HG02943 (cell line): ENCODE data around the gene FARSB.
A peak's percentile ranks its signal among the peaks of the same experiment; 100 is the strongest.
"Not testable (repeated sequence)": the region's sequence is repeated elsewhere in the genome, so short reads cannot be mapped to it uniquely, and the experiment has no call there.

ENCODE experiments used
- ATAC-seq: cut with Tn5 transposase; IDR thresholded peaks from one replicate; pipeline ENCODE4 v1.9.1; 2021; ENCODE audit warnings: mild to moderate bottlenecking, low read depth, moderate library complexity; ENCODE audit not compliant: unreplicated experiment

FARSB gene

GRCh38 chr2:222655787-222656525, at the start of gene FARSB:
Gene FARSB (minus strand): TSS chr2:222656092. CDS start chr2:222656073, 19 bp downstream.
- peak; percentile 90 for ATAC-seq

- no peak for ATAC-seq
Observed at GRCh38 chr2:222703886-222704285, 48.0 kb upstream of the FARSB start.

GRCh38 chr2:222703091-222703490, 47.2 kb upstream of the FARSB start:
- no peak for ATAC-seq

- no peak for ATAC-seq
Observed at GRCh38 chr2:222701721-222702131, 45.8 kb upstream of the FARSB start.

GRCh38 chr2:222701233-222701632, 45.3 kb upstream of the FARSB start:
- no peak for ATAC-seq

GRCh38 chr2:222698276-222698675, 42.4 kb upstream of the FARSB start:
- ATAC-seq, result no peak

GRCh38 chr2:222693837-222694236, 37.9 kb upstream of the FARSB start:
- ATAC-seq, result no peak

GRCh38 chr2:222693413-222693812, 37.5 kb upstream of the FARSB start:
- not testable (repeated sequence) for ATAC-seq

- ATAC-seq, result peak; percentile 89
Observed at GRCh38 chr2:222690564-222691200, 34.8 kb upstream of the FARSB start.

- no peak for ATAC-seq
Observed at GRCh38 chr2:222689322-222689721, 33.4 kb upstream of the FARSB start.

GRCh38 chr2:222688917-222689316, 33.0 kb upstream of the FARSB start:
- no peak for ATAC-seq

GRCh38 chr2:222686086-222686750, 30.3 kb upstream of the FARSB start:
- ATAC-seq, result no peak

GRCh38 chr2:222683805-222684204, 27.9 kb upstream of the FARSB start:
- no peak for ATAC-seq

- ATAC-seq, result no peak
Observed at GRCh38 chr2:222677981-222678380, 22.1 kb upstream of the FARSB start.

- ATAC-seq, result no peak
Observed at GRCh38 chr2:222673883-222674282, 18.0 kb upstream of the FARSB start.

GRCh38 chr2:222673273-222673672, 17.4 kb upstream of the FARSB start:
- ATAC-seq, result no peak

GRCh38 chr2:222672068-222672401, 16.1 kb upstream of the FARSB start:
- no peak for ATAC-seq

- ATAC-seq, result no peak
Observed at GRCh38 chr2:222671259-222672067, 15.6 kb upstream of the FARSB start, which contains the start of gene MOGAT1. Gene MOGAT1 (plus strand): TSS chr2:222671658. CDS start chr2:222671786, 128 bp downstream.

GRCh38 chr2:222670191-222671038, 14.5 kb upstream of the FARSB start:
- ATAC-seq, result no peak

GRCh38 chr2:222669353-222669752, 13.5 kb upstream of the FARSB start:
- ATAC-seq, result no peak
